GM12801 (cell line): ENCODE measurements around the gene GPR84.

ENCODE experiments used
- TF ChIP-seq, protein P1 (sequence below): IDR thresholded peaks from one replicate; pipeline ENCODE4 v1.5.1; 2011; ENCODE audit warnings: control low read depth; ENCODE audit not compliant: insufficient read length; ENCODE audit errors: extremely low read depth

The GPR84 gene

DNA sequence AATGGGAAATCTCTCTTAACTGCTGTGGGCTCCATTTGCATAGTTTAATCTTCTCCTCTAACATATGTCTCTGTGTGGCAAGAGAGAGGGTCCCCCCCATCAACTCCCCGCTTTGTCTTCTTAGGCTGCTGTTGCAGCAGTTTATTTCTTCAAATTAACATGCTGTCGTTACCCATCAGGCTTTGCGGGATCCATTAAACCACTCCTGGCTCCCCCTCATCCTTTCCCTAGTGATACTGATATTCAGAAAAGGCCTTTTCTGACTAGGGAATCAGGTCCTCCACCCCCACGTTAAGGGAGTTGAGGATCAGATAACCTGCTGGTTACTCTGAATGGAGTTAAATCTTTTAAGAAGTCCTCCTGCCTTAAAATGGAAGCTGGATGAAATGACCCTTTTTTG, 15.2 kb downstream of the GPR84 start:
- TF ChIP-seq, protein P1, sequence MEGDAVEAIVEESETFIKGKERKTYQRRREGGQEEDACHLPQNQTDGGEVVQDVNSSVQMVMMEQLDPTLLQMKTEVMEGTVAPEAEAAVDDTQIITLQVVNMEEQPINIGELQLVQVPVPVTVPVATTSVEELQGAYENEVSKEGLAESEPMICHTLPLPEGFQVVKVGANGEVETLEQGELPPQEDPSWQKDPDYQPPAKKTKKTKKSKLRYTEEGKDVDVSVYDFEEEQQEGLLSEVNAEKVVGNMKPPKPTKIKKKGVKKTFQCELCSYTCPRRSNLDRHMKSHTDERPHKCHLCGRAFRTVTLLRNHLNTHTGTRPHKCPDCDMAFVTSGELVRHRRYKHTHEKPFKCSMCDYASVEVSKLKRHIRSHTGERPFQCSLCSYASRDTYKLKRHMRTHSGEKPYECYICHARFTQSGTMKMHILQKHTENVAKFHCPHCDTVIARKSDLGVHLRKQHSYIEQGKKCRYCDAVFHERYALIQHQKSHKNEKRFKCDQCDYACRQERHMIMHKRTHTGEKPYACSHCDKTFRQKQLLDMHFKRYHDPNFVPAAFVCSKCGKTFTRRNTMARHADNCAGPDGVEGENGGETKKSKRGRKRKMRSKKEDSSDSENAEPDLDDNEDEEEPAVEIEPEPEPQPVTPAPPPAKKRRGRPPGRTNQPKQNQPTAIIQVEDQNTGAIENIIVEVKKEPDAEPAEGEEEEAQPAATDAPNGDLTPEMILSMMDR = no peak

DNA sequence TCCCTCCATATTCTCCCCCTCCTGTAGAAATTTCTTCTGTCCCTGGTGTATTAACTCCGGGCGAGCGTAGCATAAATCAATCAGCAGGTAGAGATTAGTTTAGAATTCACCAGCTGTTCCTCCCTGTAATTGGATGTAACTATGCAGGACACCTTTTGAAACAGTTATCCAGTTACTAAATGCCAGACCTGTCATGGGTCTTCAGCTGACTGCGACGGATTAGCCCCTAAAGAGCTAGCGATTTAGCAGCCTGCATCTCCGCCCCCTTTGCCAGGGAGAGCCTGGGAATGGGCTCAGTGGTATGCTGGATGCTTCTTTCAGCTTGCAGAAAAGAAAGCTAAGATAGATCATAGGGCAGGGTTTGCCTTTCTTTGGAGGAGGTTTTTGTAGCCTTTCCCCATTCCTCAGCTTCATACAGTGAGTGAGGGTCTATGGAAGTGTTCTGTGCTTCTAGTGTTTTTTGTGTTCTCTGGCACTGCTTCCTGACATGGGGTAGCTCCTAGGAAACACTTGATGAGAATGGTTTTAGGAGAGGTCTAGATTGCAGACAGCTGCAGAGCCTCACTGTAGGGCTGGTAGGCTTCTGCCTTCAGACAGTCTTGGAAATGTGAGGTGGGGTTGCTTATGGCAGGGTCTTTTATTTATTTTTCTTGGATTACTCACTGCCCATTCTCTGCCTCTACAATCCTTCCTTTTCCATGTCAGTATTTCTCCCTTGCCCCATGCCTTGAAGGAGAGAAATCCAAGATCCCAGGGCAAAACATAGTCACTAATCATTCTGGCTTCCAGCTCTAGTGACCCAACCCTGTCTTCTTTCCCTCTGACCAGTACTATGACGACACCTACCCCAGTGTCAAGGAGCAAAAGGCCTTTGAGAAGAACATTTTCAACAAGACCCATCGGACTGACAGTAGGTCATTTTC, 22.6 kb downstream of the GPR84 start:
- TF ChIP-seq, protein P1 = no peak

DNA sequence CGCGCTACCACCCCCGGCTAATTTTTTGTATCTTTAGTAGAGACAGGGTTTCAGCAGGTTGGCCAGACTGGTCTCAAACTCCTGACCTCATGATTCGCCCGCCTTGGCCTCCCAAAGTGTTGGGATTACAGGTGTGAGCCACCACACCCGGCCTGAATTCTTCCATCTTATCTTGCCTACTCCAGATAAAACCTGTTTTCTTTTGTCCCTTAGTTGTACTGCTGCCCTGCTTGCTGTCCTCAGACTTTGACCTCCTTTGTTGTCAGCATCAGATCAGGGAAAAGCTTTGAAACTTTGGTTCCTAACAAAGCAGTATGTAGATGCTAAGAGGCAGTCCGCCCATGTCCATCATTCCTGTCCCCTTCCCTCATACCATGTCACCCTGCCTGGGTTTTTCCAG, 23.4 kb downstream of the GPR84 start:
- TF ChIP-seq, protein P1 = no peak

DNA sequence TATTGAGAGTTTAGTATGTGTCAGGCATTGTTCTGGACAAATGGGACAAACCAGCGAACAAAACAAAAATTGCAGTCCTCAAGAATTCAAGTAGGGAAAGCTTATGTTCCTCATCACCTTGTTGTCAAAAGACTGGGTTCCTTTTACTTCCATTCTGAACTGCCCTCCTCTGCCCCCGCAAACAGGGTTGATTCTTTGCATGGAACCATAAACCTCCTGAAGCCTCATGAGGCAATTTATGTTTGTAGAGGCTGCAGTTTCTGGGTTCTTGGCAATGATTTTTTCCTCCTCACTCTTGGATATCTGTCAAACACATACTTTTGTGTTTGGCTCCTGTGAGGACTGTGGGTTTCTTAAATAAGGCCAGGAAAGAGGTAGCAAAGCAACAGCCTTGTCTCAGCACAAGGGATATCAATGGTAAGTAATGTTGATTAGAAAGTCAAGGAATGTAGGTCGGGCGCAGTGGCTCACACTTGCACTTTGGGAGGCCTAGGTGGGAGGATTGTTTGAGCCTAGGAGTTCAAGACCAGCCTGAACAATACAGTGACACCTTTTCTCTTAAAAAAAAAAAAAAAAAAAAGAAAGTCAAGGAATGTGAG, 25.5 kb downstream of the GPR84 start:
- TF ChIP-seq, protein P1 = no peak

DNA sequence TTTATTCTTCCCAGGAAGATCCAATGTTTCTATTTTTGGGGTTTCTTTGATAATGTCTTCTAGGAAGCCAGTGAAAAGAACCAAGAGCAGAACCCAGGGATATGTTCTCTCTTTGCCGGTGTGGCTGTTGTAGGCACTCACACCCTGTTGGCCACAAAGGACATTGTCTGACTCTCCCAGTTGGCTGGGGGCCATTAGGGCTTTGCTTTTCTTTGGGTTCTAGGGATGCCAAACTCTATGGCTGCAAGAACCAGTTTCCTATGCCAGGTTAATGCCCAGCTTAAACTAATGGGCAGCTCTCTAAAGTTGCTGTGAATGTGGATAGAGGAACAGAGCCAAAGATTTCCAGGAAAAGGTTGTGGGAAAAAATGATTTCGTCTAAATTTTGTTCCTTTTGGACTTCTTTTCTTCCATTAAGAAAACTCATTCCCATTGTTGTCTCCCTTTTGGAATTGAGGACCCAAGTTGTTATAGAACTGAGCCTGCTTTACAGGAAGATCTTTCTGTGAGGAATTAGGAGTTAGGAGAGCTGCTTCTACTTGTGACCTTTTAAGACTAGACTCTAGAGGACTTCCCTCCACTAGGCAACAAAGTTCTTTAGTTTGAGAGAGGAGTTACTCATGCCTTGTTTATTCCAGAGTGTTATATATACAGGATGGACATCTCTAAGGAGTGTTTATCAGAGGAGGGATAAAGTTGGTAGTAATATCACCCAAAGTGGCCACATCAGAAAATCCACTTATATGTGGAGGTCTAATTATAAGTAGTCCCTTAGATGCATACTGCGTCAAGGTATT, 26.2 kb downstream of the GPR84 start:
- TF ChIP-seq, protein P1 = no peak

DNA sequence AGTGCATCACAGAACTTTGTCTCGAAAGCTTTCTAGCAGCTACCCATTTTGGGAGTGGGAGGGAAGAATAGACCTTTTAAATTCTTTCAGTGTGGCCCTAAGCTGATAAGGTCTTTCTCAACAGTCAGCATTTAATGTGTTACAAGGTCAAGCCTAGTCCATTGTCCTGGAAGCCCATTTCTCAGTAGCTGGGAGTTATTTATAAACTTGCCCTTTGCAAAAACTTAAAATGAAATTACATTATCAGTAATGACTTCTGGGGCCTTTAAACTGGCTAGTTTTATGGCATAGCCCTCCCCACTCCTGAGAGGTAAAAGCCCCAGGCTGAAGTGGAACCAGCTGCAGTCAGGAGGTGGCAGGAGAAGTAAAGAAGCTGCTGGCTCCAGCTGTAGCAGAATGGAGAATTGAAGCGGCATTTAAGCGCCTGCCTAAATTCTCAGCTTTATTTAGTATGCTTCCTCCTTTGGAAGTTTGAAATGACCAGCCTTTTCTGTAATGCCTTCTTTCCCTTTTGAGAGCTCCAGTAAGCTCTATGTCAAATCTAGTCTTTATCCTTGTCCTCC, 26.9 kb downstream of the GPR84 start:
- TF ChIP-seq, protein P1 = no peak
